K562 (cell line): ENCODE results near the gene BRAT1.

Source experiments
- CTCF ChIP-seq, 3 experiments: IDR thresholded peaks in 2 of 3; conservative IDR thresholded peaks in 1 of 3; 2 replicates each; pipeline ENCODE4 v1.5.1; 2011 to 2012; ENCODE audit warnings: low read length in 3 of 3, mild to moderate bottlenecking in 3 of 3, control low read depth in 2 of 3, improper control_type of control experiment in 1 of 3, inconsistent platforms in 1 of 3, low read depth in 1 of 3, mixed read lengths in 1 of 3, moderate library complexity in 1 of 3; ENCODE audit not compliant: insufficient read depth in 2 of 3
- EZH2 ChIP-seq: IDR thresholded peaks from 2 replicates; pipeline ENCODE4 v1.6.1; 2012; ENCODE audit warnings: low read depth, mild to moderate bottlenecking, inconsistent platforms, low read length, borderline replicate concordance
- L3MBTL2 ChIP-seq: fragments of 450-650 bp; IDR thresholded peaks from 2 replicates; pipeline ENCODE4 v1.6.1; 2016; ENCODE audit warnings: mild to moderate bottlenecking, moderate library complexity
- ZNF175 ChIP-seq: fragments of 200-800 bp; sonication (Bioruptor generic); IDR thresholded peaks from 2 replicates; pipeline ENCODE4 v1.6.1; 2016; ENCODE audit warnings: low read depth, mild to moderate bottlenecking, missing genetic modification characterization, missing compliant biosample characterization
- TF ChIP-seq, protein P1 (sequence below): sonication (generic); formaldehyde crosslinking; IDR thresholded peaks from 2 replicates; pipeline ENCODE4 v1.8.1; 2023; ENCODE audit warnings: mild to moderate bottlenecking, missing genetic modification reagents

GRCh38 chr7:2553831-2554581, 1.3 kb downstream of the BRAT1 start:
- TF ChIP-seq L3MBTL2 (no peak), ZNF175 (CRISPR knock-in tag) (no peak), EZH2 (no peak), CTCF (IDR thresholded peaks at IDR 0.05 in 2 of 3, conservative IDR thresholded peaks at IDR 0.05 in 1 of 3; ENCODE audit: insufficient read depth in 2 of 3, low read depth in 1 of 3, low read length in 3 of 3) (no peak)
- TF ChIP-seq, protein P1, sequence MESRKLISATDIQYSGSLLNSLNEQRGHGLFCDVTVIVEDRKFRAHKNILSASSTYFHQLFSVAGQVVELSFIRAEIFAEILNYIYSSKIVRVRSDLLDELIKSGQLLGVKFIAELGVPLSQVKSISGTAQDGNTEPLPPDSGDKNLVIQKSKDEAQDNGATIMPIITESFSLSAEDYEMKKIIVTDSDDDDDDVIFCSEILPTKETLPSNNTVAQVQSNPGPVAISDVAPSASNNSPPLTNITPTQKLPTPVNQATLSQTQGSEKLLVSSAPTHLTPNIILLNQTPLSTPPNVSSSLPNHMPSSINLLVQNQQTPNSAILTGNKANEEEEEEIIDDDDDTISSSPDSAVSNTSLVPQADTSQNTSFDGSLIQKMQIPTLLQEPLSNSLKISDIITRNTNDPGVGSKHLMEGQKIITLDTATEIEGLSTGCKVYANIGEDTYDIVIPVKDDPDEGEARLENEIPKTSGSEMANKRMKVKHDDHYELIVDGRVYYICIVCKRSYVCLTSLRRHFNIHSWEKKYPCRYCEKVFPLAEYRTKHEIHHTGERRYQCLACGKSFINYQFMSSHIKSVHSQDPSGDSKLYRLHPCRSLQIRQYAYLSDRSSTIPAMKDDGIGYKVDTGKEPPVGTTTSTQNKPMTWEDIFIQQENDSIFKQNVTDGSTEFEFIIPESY (CRISPR knock-in tag) = no peak
